GM18520 (cell line): ENCODE results near the gene CRIP2.

Experiments
- ATAC-seq: cut with Tn5 transposase; IDR thresholded peaks from one replicate; pipeline ENCODE4 v1.9.1; 2021; ENCODE audit not compliant: unreplicated experiment

CRIP2 gene, protein sequence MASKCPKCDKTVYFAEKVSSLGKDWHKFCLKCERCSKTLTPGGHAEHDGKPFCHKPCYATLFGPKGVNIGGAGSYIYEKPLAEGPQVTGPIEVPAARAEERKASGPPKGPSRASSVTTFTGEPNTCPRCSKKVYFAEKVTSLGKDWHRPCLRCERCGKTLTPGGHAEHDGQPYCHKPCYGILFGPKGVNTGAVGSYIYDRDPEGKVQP

DNA sequence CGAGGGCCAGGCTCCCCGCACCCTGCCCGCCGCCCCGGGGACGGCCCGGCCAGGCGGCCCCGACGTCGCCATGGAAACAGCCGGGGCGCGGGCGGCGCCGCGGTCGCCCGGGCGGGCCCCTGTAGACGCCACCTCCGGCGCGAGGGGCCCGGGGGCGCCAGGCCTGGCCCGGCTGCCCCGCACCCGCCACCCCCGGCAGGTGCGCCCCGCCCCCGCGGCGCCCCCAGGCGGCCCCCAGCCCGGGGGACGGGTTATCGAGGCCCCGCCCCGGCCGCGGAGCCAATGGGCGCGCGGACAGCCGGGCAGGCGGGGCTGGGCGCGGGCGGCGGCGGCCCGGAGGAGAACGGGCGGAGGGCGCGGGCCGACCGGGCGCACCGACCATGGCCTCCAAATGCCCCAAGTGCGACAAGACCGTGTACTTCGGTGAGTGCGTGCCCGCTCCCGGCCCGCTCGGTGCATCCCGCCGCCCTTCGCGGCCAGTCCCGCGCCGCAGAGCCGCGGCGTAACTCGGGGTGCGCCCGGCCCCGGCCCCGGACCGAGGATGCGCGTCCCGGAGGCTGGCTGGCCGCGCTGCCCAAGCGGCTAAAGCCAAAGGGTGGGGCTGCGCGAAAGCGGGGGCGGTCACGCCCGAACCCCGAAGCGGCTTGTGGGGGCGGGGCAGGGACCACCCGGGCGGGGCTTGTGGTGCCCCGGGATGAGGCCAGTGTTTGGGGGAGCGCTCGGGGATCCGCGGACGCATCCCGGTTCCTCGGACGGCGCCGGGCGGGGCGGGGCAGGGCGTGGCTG lies at the start of gene CRIP2:
TSS of gene CRIP2 (plus strand) at position 339 of the 786 bp plus-strand sequence. CDS start at position 381, 42 bp downstream.
- ATAC-seq, result no peak

- ATAC-seq, result no peak
Observed at GRCh38 chr14:105424861-105425260, 49.8 kb upstream of the CRIP2 start.

GRCh38 chr14:105425823-105426247 lies 48.8 kb upstream of the CRIP2 start:
- no peak for ATAC-seq

GRCh38 chr14:105426416-105427130 lies 48.0 kb upstream of the CRIP2 start:
- no peak for ATAC-seq

- no peak for ATAC-seq
Observed at GRCh38 chr14:105427412-105427811, 47.2 kb upstream of the CRIP2 start.

DNA sequence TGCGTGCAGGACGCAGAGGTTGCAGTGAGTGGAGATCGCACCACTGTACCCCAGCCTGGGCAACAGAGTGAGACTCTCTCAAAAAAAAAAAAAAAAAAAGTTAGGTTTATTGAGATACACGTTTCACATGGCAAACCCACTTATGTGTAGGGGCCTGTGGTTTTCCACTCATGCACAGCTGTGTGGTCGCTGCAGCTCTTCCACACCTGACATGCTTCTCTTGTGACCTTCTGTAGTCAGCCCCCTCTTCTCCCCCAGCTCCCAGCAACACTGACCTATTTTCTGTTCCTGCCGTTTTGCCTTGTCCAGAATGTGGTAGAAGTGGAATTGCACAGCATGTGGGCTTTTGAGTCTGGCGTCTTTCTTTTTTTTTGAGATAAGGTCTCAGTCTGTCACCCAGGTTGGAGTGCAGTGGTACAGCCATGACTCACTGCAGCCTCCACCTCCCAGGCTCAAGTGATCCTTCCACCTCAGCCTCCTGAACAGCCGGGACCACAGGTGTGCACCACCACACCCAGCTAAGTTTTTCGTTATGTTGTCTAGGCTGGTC lies 46.6 kb upstream of the CRIP2 start:
- ATAC-seq, result no peak

DNA sequence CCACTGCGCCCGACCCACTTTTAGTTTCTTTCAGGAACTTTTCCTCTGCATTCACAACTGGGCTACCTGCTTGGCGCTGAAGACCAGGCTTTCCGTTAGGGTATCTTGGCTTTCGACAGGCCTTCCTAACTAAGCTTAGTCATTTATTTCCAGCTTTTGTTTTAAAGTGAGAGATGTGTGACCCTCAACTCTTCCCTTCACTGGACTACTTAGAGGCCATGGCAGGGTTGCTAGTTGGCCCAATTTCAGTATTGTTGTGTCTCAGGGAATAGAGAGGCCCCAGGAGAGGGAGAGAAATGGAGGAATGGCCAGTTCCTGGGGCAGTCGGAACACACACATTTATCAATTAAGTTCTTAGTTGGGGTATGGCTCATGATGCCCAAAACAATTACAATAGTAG lies 44.6 kb upstream of the CRIP2 start:
- no peak for ATAC-seq

DNA sequence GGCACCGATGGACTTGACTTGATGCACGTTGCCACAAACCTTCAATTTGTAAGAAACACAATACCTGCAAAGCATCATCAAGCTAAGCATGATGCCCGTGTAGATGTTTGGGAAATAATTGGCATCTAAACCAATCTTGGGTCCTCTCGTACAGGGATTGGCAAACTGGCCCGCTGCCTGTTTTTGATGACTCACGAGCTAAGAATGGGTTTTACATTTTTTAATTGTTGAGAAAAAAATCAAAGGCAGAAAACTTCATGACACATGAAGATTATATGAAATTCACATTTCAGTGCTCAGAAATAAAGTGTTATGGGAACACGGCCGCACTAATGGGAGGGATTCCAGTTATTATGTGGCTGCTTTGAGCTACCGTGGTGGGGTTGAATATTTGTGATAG lies 44.1 kb upstream of the CRIP2 start:
- no peak for ATAC-seq

- no peak for ATAC-seq
Observed at GRCh38 chr14:105431256-105431655, 43.4 kb upstream of the CRIP2 start.

DNA sequence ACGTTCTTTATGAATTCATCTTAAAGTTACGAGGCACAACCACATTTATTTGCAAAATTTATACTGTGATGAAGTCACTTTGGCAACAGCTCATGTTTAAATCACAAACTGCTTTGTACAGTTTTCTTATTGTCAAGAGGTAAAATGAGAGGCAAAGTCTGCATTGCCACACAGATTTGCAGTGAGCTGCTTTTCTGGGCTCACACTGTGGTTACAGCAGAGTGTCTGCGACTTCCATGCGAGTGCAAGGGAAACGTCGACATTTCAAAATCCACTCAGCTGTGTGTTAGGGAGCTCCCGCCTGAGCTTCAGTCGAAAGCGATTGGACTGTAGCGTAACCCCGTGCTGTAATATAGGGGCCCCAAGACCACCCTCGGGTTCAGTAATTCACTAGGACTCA lies 42.0 kb upstream of the CRIP2 start:
- no peak for ATAC-seq

DNA sequence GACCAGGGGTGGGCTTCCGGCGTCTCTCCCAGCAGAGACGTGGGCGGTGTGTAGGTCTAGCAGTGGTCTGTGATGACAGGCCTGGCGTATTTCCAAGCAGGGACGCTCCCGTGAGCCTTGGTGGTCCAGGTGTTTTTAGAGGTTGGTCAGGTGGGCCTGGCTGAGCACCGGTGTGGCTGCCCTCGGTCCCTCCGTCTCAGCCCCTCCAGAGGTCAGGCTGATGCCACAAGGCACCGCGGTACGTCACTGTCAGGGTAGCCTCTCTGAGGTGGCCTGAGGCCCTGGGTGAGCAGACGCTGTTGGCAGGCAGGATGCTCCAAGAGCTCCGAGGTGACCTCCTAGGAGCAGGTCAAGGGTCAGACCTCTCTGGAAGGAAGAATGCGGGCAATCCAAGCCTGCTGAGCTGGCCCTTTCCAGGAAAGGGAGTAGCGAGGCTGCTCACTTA lies 41.4 kb upstream of the CRIP2 start:
- ATAC-seq, result no peak

- no peak for ATAC-seq
Observed at GRCh38 chr14:105436402-105436801, 38.2 kb upstream of the CRIP2 start.

GRCh38 chr14:105436891-105437722 lies 37.5 kb upstream of the CRIP2 start:
- no peak for ATAC-seq

DNA sequence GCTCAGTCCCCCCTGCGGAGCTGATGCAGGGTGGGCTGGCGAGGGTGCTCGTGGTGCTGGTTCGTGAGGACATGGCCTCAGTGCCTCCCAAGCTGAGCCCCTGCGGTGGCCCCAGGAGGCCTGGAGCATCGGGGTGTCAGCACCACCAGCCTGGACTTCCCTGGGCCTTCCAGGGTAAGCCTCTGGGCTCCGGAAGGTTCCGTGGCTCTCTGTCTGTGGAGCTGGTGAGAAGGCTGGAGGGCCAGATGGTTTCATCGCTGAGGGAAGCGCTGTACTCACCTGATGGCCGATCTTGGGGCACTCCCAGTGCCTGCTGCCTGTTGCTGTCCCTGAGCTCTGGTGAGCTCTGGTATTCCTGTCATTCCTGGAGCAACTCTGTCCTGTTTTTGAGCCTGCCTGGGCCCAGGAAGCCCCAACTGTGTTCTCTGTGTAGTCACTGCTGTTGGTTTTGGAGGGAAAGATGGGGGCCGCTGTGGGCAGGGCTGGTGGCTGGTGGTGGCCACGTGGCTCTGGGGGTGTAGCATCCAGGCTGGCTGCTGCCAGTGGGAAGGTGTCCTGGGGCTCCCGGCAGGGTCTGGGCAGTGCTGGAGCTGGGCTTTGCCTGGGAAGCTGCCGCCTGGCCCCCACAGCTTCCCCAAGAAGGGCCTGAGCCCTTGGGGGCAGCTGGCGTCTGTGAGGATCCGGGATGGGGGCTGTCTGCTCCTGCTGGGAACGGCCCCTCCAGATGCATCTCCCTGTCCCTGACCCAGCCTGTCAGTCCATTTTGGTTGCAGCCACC lies 36.7 kb upstream of the CRIP2 start:
- ATAC-seq, result no peak

DNA sequence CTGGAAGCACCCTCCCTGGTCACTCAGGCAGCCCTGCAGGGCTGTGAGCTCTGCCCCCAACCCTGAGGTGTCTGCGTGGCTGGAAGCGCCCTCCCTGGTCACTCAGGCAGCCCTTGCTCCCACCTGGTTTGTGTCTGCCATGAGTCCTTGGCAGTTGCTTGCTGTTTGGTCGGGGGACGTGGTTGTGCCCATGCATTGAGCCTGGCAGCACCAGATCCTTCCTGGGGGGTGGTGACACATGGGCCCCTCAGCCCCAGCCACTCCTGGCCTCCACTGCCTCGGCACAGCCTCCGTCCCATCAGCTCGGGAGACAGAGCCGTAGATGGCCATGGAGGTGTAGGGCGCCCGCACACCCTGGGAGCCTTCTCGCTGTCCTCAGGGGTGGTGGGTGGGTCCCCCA lies 35.4 kb upstream of the CRIP2 start:
- ATAC-seq, result no peak

GRCh38 chr14:105439710-105440553 lies 34.7 kb upstream of the CRIP2 start:
- ATAC-seq, result no peak

GRCh38 chr14:105440554-105440900 lies 34.1 kb upstream of the CRIP2 start:
- ATAC-seq, result no peak

GRCh38 chr14:105440992-105441391 lies 33.6 kb upstream of the CRIP2 start:
- no peak for ATAC-seq

DNA sequence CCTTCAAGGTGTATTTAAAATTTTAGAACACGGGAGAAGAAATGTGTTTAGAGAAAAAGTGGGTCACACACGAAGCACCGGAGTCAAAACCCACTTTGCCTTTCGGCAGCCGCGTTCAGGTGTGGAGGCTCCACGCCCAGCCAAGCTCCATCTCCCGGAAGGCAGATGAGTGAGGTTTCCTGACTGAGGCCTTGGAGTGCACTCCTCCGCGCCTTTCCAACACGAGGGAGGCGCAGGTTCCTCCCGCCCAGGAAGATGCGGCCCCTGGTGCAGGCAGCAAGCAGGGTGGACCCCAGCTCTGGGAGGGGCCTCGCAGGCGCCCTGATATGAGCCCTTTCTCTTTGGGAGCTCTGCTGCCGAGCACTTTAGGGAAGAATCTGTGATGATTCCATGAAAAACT lies 32.5 kb upstream of the CRIP2 start:
- ATAC-seq, result no peak
